Lower leg skin (tissue), 3 donors: ENCODE data around the gene COX6B2.

Experiments
- CTCF ChIP-seq, 3 donors: fragments of 450-650 bp; IDR thresholded peaks; one replicate each; pipeline ENCODE4 v1.5.1; 2016; ENCODE audit warnings: antibody characterized with exemption in 3 of 3, mild to moderate bottlenecking in 3 of 3, moderate library complexity in 2 of 3
- POLR2A ChIP-seq, 2 donors: fragments of 450-650 bp; IDR thresholded peaks; one replicate each; pipeline ENCODE4 v1.6.1; 2016 to 2017; ENCODE audit warnings: antibody characterized with exemption in 2 of 2, mild to moderate bottlenecking in 1 of 2, moderate library complexity in 1 of 2

- no peak for TF ChIP-seq CTCF (IDR thresholded peaks at IDR 0.05)
- TF ChIP-seq POLR2A (IDR thresholded peaks at IDR 0.05): no peak
These were observed 49.0 kb downstream of the COX6B2 start for GRCh38 chr19:55305491-55305890.
